Activated CD8-positive, alpha-beta T cell treated with anti-CD3 and anti-CD28 coated beads for 36 hours (primary cell): ENCODE measurements around the gene DYRK1A. TPM values are rescaled to one million over a fixed set of nuclear protein-coding genes. Genes with fewer than 3 reads are reported as not detected.

Experiments used
- ATAC-seq: fragments of 200-7000 bp; cut with Tn5 transposase; one replicate; pipeline ENCODE4 v1.10.0; 2021; ENCODE audit warnings: mild to moderate bottlenecking, moderate library complexity
- CTCF ChIA-PET: fragments of 350-600 bp; sonication (Branson Sonifier 250); formaldehyde crosslinking; loops from one replicate; lab custom pipeline; 2021; ENCODE audit warnings: antibody characterized with exemption; lab: Charles Lee
- POLR2A ChIA-PET: fragments of 350-600 bp; sonication (Branson Sonifier 250); formaldehyde crosslinking; loops from one replicate; lab custom pipeline; 2021; ENCODE audit warnings: antibody characterized with exemption; lab: Charles Lee
- DNase-seq: peaks from one replicate; pipeline ENCODE4 v3.0.0-alpha.2; 2020
- H3K27ac Mint-ChIP-seq: one replicate; pipeline ENCODE4 v1.8.0; 2021; ENCODE audit warnings: mild to moderate bottlenecking, mixed read lengths
- H3K27me3 Mint-ChIP-seq: one replicate; pipeline ENCODE4 v1.8.0; 2021; ENCODE audit warnings: mixed read lengths
- H3K36me3 Mint-ChIP-seq: one replicate; pipeline ENCODE4 v1.8.0; 2021; ENCODE audit warnings: low read depth, mixed read lengths
- H3K4me1 Mint-ChIP-seq: one replicate; pipeline ENCODE4 v1.8.0; 2021; ENCODE audit warnings: low read depth, mixed read lengths
- H3K4me3 Mint-ChIP-seq: one replicate; pipeline ENCODE4 v1.8.0; 2021; ENCODE audit warnings: mild to moderate bottlenecking, moderate library complexity, mixed read lengths
- H3K9me3 Mint-ChIP-seq: one replicate; pipeline ENCODE4 v1.8.0; 2021; ENCODE audit warnings: mixed read lengths
- intact Hi-C: fragments of 100-400 bp; cut with micrococcal nuclease; formaldehyde crosslinking; loops from one replicate; pipeline ENCODE4 v1.10.0; 2022
- total RNA-seq, 2 experiments: library from RNA; stranded (reverse); gene quantifications; one replicate each; pipeline ENCODE4 v1.2.3, GENCODE V29; 2021
- TF ChIP-seq, protein P1 (sequence below): fragments of 200-600 bp; IDR thresholded peaks from one replicate; pipeline ENCODE4 v1.8.0; 2022; ENCODE audit warnings: antibody characterized with exemption, mild to moderate bottlenecking

The DYRK1A gene
- total RNA-seq, 2 experiments from 2014 or later: 57.5 to 58.7 TPM

DNA sequence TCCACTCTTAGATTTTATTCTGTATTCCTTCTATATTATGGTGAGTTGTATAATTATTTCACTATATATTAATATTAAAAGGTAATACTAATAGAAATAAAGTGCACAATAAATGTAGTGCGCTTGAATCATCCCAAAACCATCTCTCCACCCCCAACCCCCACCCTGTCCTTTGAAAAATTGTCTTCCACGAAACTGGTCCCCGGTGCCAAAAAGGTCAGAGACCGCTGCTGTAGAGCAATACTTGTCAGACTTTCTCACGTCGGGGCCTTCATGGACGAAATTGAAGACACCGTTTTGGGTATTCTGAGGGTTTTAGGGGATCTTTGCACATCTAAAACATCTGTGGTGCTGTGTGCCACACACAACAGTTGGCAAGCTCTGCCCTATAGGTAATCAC lies 19.6 kb downstream of the DYRK1A start:
- no peak for ATAC-seq
- TF ChIP-seq, protein P1, sequence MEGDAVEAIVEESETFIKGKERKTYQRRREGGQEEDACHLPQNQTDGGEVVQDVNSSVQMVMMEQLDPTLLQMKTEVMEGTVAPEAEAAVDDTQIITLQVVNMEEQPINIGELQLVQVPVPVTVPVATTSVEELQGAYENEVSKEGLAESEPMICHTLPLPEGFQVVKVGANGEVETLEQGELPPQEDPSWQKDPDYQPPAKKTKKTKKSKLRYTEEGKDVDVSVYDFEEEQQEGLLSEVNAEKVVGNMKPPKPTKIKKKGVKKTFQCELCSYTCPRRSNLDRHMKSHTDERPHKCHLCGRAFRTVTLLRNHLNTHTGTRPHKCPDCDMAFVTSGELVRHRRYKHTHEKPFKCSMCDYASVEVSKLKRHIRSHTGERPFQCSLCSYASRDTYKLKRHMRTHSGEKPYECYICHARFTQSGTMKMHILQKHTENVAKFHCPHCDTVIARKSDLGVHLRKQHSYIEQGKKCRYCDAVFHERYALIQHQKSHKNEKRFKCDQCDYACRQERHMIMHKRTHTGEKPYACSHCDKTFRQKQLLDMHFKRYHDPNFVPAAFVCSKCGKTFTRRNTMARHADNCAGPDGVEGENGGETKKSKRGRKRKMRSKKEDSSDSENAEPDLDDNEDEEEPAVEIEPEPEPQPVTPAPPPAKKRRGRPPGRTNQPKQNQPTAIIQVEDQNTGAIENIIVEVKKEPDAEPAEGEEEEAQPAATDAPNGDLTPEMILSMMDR: no peak

DNA sequence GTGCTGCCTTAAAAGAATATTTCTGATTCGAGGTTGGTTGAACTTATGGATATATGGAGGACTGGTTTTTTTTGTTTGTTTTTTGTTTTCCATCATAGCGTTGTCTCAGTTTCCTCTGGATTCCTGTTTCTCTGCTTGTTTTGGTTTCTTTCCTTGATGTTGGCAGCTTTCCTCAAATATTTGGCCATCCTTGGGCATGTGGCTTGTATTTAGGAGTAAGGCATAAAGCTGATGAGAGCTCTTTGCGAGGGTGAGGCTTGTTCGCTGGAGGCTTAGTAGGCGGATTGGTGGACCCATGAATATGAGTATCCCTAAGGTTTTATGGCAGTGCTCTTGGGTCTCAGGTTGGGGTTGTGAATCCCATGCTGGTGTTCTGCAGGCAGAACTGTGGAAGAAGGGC lies 22.9 kb downstream of the DYRK1A start:
- peaks cover 12% of the 10 kb centered on the region for H3K36me3 Mint-ChIP-seq
- H3K4me1 Mint-ChIP-seq: peaks cover 80% of the 10 kb centered on the region
- H3K9me3 Mint-ChIP-seq: no peaks in the 10 kb centered on the region
- intact Hi-C loops: no loop called here
- H3K27me3 Mint-ChIP-seq: no peaks in the 10 kb centered on the region
- DNase-seq (no peak), ATAC-seq (no peak)
- H3K4me3 Mint-ChIP-seq: no peak overlapping the region
- POLR2A ChIA-PET: interaction anchor here (0.6 to 1.4 kb wide), 2 partner anchors 8 to 142 kb away, joined by 3 read pairs; no protein-coding TSS in a partner anchor
- TF ChIP-seq, protein P1: no peak
- peak overlapping the region; percentile 59 for H3K27ac Mint-ChIP-seq
- CTCF ChIA-PET: interaction anchor here (0.8 kb wide), 1 partner anchor 74 kb away, joined by 3 read pairs; no protein-coding TSS in a partner anchor

More for the DNA sequence above, 19.6 kb downstream of the DYRK1A start:
- peaks cover 11% of the 10 kb centered on the region for H3K9me3 Mint-ChIP-seq
- no peak for DNase-seq
- H3K4me3 Mint-ChIP-seq: no peak overlapping the region
- H3K4me1 Mint-ChIP-seq: peaks cover 78% of the 10 kb centered on the region
- H3K27ac Mint-ChIP-seq: no peak overlapping the region
- H3K36me3 Mint-ChIP-seq: peaks cover 28% of the 10 kb centered on the region
- ChIA-PET CTCF (interaction anchor here (1.5 kb wide), 1 partner anchor 12 kb away, joined by 5 read pairs; no protein-coding TSS in a partner anchor), POLR2A (interaction anchor here (1.0 to 2.9 kb wide), 5 partner anchors 9 to 28 kb away, joined by 3 to 12 read pairs (median 4); no protein-coding TSS in a partner anchor)
- no peaks in the 10 kb centered on the region for H3K27me3 Mint-ChIP-seq
- intact Hi-C loops: no loop called here

DNA sequence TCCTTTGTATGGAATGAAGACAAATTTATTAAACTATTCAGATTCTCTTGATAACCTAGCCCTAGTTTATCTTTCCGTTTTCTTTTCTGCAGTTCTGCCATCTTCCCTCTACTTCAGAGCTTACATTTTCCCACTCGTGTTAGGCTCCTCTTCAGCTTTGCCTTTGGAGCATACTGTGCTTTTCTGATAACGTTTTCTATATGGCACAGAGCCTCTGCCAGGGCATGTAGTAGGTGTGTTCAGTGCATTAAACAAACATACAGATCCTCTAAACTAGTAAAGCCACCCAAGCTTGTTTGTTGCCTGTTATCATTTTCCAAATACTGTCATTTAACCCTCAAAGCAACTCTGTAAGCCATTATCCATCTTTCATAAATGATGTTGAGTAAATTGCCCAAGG lies 25.1 kb downstream of the DYRK1A start:
- Mint-ChIP-seq H3K4me3 (no peak overlapping the region), H3K27ac (peak overlapping the region; percentile 50), H3K36me3 (peaks cover 9% of the 10 kb centered on the region), H3K27me3 (no peaks in the 10 kb centered on the region), H3K9me3 (no peaks in the 10 kb centered on the region), H3K4me1 (peaks cover 78% of the 10 kb centered on the region)
- intact Hi-C loops: no loop called here
- TF ChIP-seq, protein P1: no peak
- ATAC-seq: no peak
- ChIA-PET CTCF (interaction anchor here (0.7 to 2.9 kb wide), 3 partner anchors 8 to 16 kb away, joined by 3 to 13 read pairs (median 4); no protein-coding TSS in a partner anchor), POLR2A (interaction anchor here (0.8 to 1.6 kb wide), 2 partner anchors 20 to 133 kb away, joined by 3 to 5 read pairs; no protein-coding TSS in a partner anchor)
- DNase-seq: no peak

DNA sequence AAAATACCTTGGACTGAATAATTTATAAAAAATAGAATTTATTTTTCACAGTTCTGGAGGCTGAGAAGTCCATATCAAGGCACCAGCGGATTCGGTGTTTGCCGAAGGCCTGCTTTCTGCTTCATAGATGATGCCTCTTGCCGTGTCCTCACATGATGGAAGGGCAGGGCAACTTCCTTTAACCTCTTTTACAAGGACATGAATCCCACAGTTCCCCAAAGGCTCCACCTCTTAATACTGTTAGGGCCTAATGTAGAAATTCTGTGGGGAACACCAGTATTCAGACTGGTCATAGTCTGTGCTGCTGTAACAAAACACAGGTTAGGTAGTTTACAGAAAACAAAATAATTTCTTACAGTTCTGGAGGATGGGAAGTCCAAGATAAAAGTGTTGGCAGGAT lies 25.9 kb downstream of the DYRK1A start:
- no peaks in the 10 kb centered on the region for H3K9me3 Mint-ChIP-seq
- CTCF ChIA-PET: interaction anchor here (2.9 kb wide), 1 partner anchor 11 kb away, joined by 13 read pairs; no protein-coding TSS in a partner anchor
- DNase-seq (no peak), ATAC-seq (no peak)
- no peaks in the 10 kb centered on the region for H3K27me3 Mint-ChIP-seq
- intact Hi-C loops: no loop called here
- peak overlapping the region; percentile 21 for H3K27ac Mint-ChIP-seq
- H3K4me1 Mint-ChIP-seq: peaks cover 79% of the 10 kb centered on the region
- TF ChIP-seq, protein P1: no peak
- POLR2A ChIA-PET: interaction anchor here (1.6 kb wide), 1 partner anchor 21 kb away, joined by 5 read pairs; no protein-coding TSS in a partner anchor
- no peak overlapping the region for H3K4me3 Mint-ChIP-seq
- H3K36me3 Mint-ChIP-seq: peaks cover 11% of the 10 kb centered on the region

GRCh38 chr21:37393030-37393429 lies 26.5 kb downstream of the DYRK1A start:
- intact Hi-C loops: no loop called here
- ChIA-PET CTCF (no interaction called here), POLR2A (no interaction called here)
- Mint-ChIP-seq H3K27ac (peak overlapping the region; percentile 69), H3K4me1 (peaks cover 78% of the 10 kb centered on the region), H3K36me3 (peaks cover 9% of the 10 kb centered on the region), H3K27me3 (no peaks in the 10 kb centered on the region), H3K4me3 (no peak overlapping the region), H3K9me3 (no peaks in the 10 kb centered on the region)
- TF ChIP-seq, protein P1: no peak
- ATAC-seq: peak; percentile 30
- DNase-seq: no peak
